Panc1 (cell line): Measurements from ENCODE around the gene IL11.

Source experiments
- CTCF ChIP-seq: fragments of 450-650 bp; IDR thresholded peaks from 2 replicates; pipeline ENCODE4 v1.5.1; 2017; ENCODE audit warnings: mild to moderate bottlenecking
- SIN3A ChIP-seq: IDR thresholded peaks from 2 replicates; pipeline ENCODE4 v1.6.1; 2012; ENCODE audit warnings: low read depth, mild to moderate bottlenecking, low read length, moderate library complexity, borderline replicate concordance; ENCODE audit not compliant: insufficient read depth
- TCF7L2 ChIP-seq: IDR thresholded peaks from 2 replicates; pipeline ENCODE4 v1.6.1; 2011; ENCODE audit warnings: mild to moderate bottlenecking, low read depth, low read length, inconsistent platforms

- TF ChIP-seq CTCF: no peak
- no peak for TF ChIP-seq TCF7L2
- no peak for TF ChIP-seq SIN3A
These were observed 25.0 kb downstream of the IL11 start for GRCh38 chr19:55345101-55345817.
